IPS-18c (cell line): ENCODE measurements around the gene SPOCK2.

Experiments
- H3K4me3 ChIP-seq: 2 replicates; pipeline ENCODE4 v1.7.0; 2013; ENCODE audit warnings: low read depth, mild to moderate bottlenecking, low read length, moderate library complexity; ENCODE audit not compliant: insufficient read depth
- H3K9me3 ChIP-seq: one replicate; pipeline ENCODE4 v1.6.1; 2013; ENCODE audit warnings: mild to moderate bottlenecking, low read length, moderate library complexity; ENCODE audit not compliant: control insufficient read depth, insufficient read depth

The SPOCK2 gene

DNA sequence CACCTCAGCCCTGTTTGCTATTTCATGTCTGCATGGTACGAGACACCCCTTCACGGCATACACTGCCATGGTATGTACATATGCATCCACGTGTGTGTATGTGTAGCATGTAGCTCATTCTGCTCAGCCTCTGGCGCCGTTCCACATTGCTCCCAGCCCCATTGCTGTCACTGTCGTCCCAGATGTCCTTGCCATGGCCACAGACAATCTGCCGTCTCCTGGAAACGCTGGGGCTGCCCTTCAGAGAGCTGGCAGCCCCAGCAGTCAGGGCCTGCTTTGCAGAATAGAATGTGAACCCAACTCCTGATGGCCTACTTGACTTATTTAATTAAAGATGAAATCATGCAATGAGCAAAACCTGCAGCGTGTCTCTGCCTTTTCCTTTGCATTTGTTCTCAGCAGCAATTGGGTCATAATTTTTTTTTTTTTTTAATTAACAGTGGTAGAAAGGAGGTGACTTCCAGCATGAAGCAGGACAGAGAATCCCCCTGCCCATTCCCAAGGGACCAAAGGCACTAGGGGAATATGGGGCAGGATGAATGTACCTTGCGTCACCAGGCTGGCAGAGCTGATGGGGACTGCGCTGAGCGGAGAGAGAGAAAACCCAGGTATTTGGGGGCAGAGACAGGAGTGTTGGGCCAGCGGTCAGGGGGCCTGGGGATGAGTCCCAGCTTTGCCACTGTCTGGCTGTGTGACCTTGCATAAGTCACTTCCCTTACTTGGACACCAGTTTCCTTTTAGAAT is 75.0 kb downstream of the SPOCK2 start:
- H3K9me3 ChIP-seq, result no peaks in the 10 kb centered on the region
- no peak overlapping the region for H3K4me3 ChIP-seq

DNA sequence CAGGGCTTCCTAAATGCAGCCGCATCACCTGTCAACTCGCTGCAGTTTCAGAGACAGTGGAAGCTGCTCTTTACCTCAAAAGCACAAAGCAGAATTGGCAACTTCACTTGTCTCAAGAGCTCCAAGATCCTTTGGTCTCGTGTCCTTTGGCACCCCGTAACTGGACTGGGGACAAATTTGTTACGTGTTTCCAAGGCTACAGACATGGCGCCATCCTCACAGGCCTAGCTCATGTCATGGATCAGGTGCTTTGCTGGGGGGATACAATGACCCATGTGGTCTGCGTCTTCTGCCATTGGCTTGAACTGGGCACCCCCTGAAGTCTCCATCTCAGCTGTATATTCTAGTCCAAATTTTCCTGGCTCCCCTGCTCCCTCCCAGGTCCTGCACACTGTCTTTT is 75.6 kb downstream of the SPOCK2 start:
- H3K9me3 ChIP-seq, result no peaks in the 10 kb centered on the region

DNA sequence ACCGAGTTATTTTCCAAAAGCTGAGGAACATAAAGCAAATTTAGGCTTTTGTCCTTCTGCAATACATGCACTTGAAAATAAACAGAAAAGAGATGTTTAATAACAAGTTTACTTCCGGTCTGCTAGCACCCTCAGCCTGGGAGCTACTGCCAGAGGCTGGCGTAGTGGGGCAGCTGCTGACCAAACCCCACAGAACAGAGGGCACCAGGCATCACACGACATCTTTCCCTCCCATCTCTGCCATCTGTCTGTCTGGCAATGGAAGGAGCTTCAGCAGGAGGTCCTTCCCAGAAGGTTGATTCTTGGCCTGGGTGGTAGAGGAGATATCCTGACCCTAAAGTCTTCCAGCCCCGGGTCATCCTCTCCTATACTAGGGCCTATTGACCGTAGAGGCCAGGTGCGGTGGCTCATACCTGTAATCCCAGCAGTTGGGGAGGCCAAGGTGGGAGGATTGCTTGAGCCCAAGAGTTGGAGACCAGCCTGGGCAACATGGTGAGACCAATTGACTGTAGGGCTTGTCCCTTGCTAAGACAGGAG is 76.3 kb downstream of the SPOCK2 start:
- H3K4me3 ChIP-seq, result no peak overlapping the region
- H3K9me3 ChIP-seq, result no peaks in the 10 kb centered on the region

More for the DNA sequence above, 75.6 kb downstream of the SPOCK2 start:
- H3K4me3 ChIP-seq, result no peak overlapping the region

DNA sequence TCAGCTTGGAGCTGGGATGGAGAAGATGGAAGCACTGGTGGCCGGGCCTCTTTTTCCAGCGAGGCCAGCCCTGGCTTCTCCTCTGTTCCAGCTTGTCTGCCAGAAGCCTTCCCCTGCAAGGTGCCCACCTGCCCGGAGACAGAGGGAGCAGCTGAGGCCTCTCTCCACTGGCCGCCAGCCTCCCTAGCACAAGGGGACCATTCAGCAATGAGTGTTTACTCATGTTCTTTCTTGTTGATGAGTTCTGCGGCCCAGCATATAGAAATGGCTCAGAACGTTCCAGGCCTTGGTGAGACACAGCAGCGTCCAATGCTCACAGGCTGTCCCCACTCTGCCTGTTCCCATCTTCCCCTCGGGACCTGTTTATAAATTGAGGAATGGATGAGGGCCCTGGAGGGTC is 76.9 kb downstream of the SPOCK2 start:
- Histone ChIP-seq H3K9me3 (no peaks in the 10 kb centered on the region), H3K4me3 (no peak overlapping the region)

DNA sequence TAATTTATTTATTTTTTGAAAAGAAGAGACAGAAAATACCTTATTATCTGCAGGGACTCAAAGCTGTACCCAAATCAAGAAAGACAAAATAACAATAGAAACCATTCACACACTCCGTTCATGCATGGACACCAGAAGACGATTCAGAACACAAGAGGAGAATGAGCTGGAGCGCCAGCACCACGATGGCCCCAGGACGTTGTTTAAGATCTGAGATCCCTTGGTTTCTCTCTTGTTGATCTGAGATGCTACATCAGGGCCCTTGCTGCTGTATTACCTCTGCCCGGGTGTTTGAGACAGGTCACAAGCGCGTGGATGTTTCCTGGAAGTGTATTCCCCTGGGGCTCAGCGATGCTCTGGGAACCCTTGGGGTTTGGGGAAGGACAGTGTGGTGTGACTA is 77.3 kb downstream of the SPOCK2 start:
- no peaks in the 10 kb centered on the region for H3K9me3 ChIP-seq
- H3K4me3 ChIP-seq, result no peak overlapping the region

DNA sequence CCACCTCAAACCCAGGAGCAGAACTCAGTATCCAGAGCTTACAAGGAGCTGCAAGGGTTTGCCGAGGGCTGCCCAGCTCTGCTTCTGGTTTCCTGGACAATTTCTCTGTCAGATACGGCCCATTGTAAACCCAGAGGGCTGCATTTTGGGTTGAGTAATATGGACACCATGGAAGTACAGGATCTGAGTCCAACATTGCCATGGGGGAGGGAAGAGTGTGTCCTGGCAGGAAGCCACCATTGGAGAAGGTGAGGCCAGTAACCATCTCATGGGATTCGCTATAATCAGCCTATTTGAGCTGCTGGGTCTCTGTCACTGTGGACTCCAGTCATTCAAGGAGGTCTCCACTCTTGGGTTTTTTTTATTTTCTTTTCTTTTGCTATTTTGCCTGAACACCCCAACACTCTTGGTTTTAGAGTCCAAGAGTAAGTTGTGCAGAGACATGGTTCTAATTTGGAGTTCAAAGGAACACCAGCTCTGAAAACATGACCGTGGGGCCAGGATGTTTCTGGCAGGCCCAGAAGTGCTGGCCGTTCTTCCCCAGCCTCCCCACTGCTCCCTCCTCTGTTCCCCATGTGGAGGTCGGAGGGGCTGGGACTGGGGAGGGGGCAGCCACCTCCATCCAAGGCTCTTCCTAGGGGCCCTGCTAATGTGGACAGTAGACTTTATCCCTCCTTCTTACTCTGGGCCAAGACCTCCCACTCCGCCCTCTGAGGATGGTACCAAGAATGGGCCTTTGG is 77.9 kb downstream of the SPOCK2 start:
- H3K9me3 ChIP-seq, result no peaks in the 10 kb centered on the region
- no peak overlapping the region for H3K4me3 ChIP-seq

DNA sequence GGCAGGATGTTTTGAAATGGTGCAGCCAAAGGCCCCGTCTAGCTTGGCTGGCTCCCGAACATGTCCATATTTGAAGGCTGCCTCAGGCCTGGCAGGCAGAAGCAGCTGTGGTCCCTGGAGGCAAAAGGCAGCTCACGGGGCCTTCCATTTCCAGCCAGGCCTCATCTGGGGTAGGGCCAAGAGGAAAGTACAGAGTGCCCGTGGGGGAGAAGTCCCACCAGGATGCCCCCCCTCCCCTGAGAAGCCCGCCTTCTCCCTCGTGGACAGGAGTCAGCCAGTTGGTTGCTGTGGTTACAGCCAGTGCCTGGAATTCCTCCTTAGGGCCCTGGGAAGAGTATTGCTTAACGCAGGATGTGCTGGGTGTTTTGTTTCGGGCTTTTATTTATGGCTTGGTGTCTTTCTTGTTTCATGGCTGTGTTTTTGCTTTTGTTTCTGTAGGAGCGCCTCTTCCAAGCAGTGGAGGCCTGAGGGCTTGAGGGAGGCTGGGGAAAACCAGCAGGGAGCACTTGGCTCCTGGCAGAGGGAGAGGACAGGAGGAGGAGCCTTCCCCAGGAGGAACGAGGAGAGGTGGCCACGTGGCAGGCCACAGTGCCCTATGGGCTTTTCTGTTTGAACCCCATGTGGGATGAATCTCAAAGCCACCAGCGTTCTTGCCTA is 78.8 kb downstream of the SPOCK2 start:
- H3K4me3 ChIP-seq, result no peak overlapping the region

DNA sequence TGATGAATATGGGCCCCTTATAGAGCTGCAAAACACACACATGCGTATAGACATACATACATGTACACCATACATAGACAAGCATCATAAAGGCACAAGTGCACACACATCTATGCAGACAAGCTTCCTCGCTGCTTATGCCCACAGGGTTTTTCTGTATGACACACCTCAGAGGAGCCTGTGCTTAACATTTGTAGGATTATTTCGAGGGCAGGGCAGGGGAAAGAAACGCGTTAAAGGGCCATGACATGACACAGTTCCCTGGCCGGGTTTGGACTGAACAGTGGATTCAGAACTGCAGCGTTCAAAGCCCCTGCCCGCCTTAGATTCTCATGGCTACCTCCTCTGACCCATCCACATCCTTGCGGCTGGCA is 79.3 kb downstream of the SPOCK2 start:
- Histone ChIP-seq H3K9me3 (no peaks in the 10 kb centered on the region), H3K4me3 (no peak overlapping the region)

More for the DNA sequence above, 78.8 kb downstream of the SPOCK2 start:
- H3K9me3 ChIP-seq, result no peaks in the 10 kb centered on the region
